H1 (cell line): ENCODE results near the gene MARCHF3. TPM values are rescaled to one million over a fixed set of nuclear protein-coding genes. Genes with fewer than 3 reads are reported as not detected.

Experiments used
- CTCF ChIA-PET: fragments of 300-600 bp; sonication (Branson Sonifier 250); formaldehyde crosslinking; loops from one replicate; lab custom pipeline; 2021; ENCODE audit not compliant: partially characterized antibody; lab: Charles Lee
- POLR2A ChIA-PET: fragments of 300-600 bp; sonication (Branson Sonifier 250); formaldehyde crosslinking; loops from one replicate; lab custom pipeline; 2021; ENCODE audit warnings: inconsistent platforms; ENCODE audit not compliant: partially characterized antibody; lab: Charles Lee
- DNase-seq, 2 experiments: peaks; one replicate each; pipeline versions ENCODE4 v3.0.0 to v3.0.0-alpha.2; 2010 to 2022; ENCODE audit warnings: low spot score in 2 of 2, low read depth in 1 of 2, mixed read lengths in 1 of 2
- FAIRE-seq: peaks from 2 replicates; lab custom pipeline; 2011; peaks lifted over from hg19 to GRCh38; lab: Jason Lieb, UNC
- H2AFZ ChIP-seq: 2 replicates; pipeline ENCODE4 v1.8.1; 2012; ENCODE audit warnings: low read length, inconsistent platforms
- H2AK5ac ChIP-seq: 2 replicates; pipeline ENCODE4 v1.6.1; 2013; ENCODE audit warnings: low read depth, low read length
- H2BK120ac ChIP-seq: replicated peaks from 2 replicates; pipeline ENCODE3; 2013; ENCODE audit warnings: low read depth, low read length, inconsistent platforms
- H2BK12ac ChIP-seq: 2 replicates; pipeline ENCODE4 v1.6.1; 2013; ENCODE audit warnings: low read depth, low read length
- H2BK15ac ChIP-seq: 2 replicates; pipeline ENCODE4 v1.6.1; 2013; ENCODE audit warnings: low read length
- H2BK20ac ChIP-seq: 2 replicates; pipeline ENCODE4 v1.6.1; 2013; ENCODE audit warnings: low read length
- H2BK5ac ChIP-seq: 2 replicates; pipeline ENCODE4 v1.6.1; 2013; ENCODE audit warnings: low read depth, low read length
- H3K14ac ChIP-seq: 2 replicates; pipeline ENCODE4 v1.6.1; 2013; ENCODE audit warnings: inconsistent platforms; ENCODE audit not compliant: insufficient read length
- H3K18ac ChIP-seq: 2 replicates; pipeline ENCODE4 v1.6.1; 2013; ENCODE audit warnings: low read length; ENCODE audit errors: extremely low read depth
- H3K23ac ChIP-seq: 2 replicates; pipeline ENCODE4 v1.6.1; 2013; ENCODE audit warnings: inconsistent platforms; ENCODE audit not compliant: insufficient read length
- H3K23me2 ChIP-seq: 2 replicates; pipeline ENCODE4 v1.6.1; 2013; ENCODE audit warnings: low read depth, low read length
- H3K27ac ChIP-seq: 2 replicates; pipeline ENCODE4 v1.6.1; 2011; ENCODE audit warnings: low read depth, low read length, inconsistent platforms
- H3K27me3 ChIP-seq, 4 experiments: replicated peaks in 1 of 4; 1 replicate in 1 of 4; 2 replicates in 3 of 4; pipeline versions ENCODE4 v1.6.1 to v1.8.1; 2011 to 2013; ENCODE audit warnings: low read length in 3 of 4, mild to moderate bottlenecking in 3 of 4, inconsistent platforms in 2 of 4, mixed read lengths in 2 of 4, moderate library complexity in 1 of 4; ENCODE audit not compliant: control insufficient read depth in 3 of 4, insufficient read depth in 3 of 4; ENCODE audit errors: extremely low read depth in 1 of 4
- H3K36me3 ChIP-seq, 4 experiments: 2 replicates each; pipeline versions ENCODE4 v1.6.1 to v1.8.1; 2011 to 2013; ENCODE audit warnings: mild to moderate bottlenecking in 4 of 4, low read length in 3 of 4, moderate library complexity in 2 of 4, control low read depth in 1 of 4, inconsistent platforms in 1 of 4; ENCODE audit not compliant: insufficient read depth in 4 of 4, control insufficient read depth in 2 of 4
- H3K4ac ChIP-seq: replicated peaks from 2 replicates; pipeline ENCODE3; 2013; ENCODE audit warnings: low read length, low read depth, mixed read lengths, inconsistent platforms; ENCODE audit not compliant: insufficient read length
- H3K4me1 ChIP-seq, 4 experiments: replicated peaks in 1 of 4; 1 replicate in 1 of 4; 2 replicates in 3 of 4; pipeline versions ENCODE4 v1.6.1 to v1.8.1; 2011 to 2013; ENCODE audit warnings: low read length in 3 of 4, inconsistent platforms in 2 of 4, mixed read lengths in 1 of 4; ENCODE audit not compliant: insufficient read depth in 4 of 4, control insufficient read depth in 3 of 4
- H3K4me2 ChIP-seq, 2 experiments: 2 replicates each; pipeline versions ENCODE4 v1.6.1 to v1.8.1; 2011 to 2013; ENCODE audit warnings: low read depth in 2 of 2, low read length in 2 of 2, control low read depth in 1 of 2, inconsistent platforms in 1 of 2, mild to moderate bottlenecking in 1 of 2; ENCODE audit not compliant: insufficient read depth in 1 of 2
- H3K4me3 ChIP-seq, 4 experiments: fragments of 200-600, 300-600 bp in 1 of 4; sonication (generic), shearing (Covaris generic), sonication (Bioruptor Twin) in 1 of 4; 2 replicates each; pipeline versions ENCODE4 v1.5.1 to v1.8.1; 2011 to 2016; ENCODE audit warnings: low read length in 4 of 4, low read depth in 3 of 4, control low read depth in 2 of 4, inconsistent platforms in 2 of 4, mild to moderate bottlenecking in 2 of 4, mixed read lengths in 1 of 4, moderate library complexity in 1 of 4; ENCODE audit not compliant: insufficient read depth in 2 of 4; ENCODE audit errors: extremely low read depth in 1 of 4
- H3K56ac ChIP-seq: replicated peaks from 2 replicates; pipeline ENCODE3; 2013; ENCODE audit warnings: low read depth, mild to moderate bottlenecking, mixed read lengths, low read length, inconsistent platforms; ENCODE audit not compliant: insufficient read length
- H3K79me1 ChIP-seq: 2 replicates; pipeline ENCODE4 v1.6.1; 2013; ENCODE audit warnings: low read depth, low read length, control low read depth
- H3K79me2 ChIP-seq, 2 experiments: 2 replicates each; pipeline versions ENCODE4 v1.6.1 to v1.8.1; 2012 to 2013; ENCODE audit warnings: low read length in 2 of 2, mild to moderate bottlenecking in 2 of 2, inconsistent platforms in 1 of 2; ENCODE audit not compliant: insufficient read depth in 2 of 2, control insufficient read depth in 1 of 2
- H3K9ac ChIP-seq, 4 experiments: replicated peaks in 1 of 4; 1 replicate in 1 of 4; 2 replicates in 3 of 4; pipeline versions ENCODE4 v1.6.1 to v1.8.1; 2011 to 2013; ENCODE audit warnings: low read depth in 3 of 4, low read length in 3 of 4, control low read depth in 2 of 4, mild to moderate bottlenecking in 2 of 4, moderate library complexity in 2 of 4, inconsistent platforms in 1 of 4; ENCODE audit errors: extremely low read depth in 1 of 4
- H3K9me3 ChIP-seq, 2 experiments: 2 replicates each; pipeline versions ENCODE4 v1.6.1 to v1.8.1; 2012 to 2013; ENCODE audit warnings: mild to moderate bottlenecking in 2 of 2, moderate library complexity in 2 of 2, control low read depth in 1 of 2, inconsistent platforms in 1 of 2, low read depth in 1 of 2, low read length in 1 of 2, mixed read lengths in 1 of 2; ENCODE audit not compliant: insufficient read depth in 2 of 2
- H4K20me1 ChIP-seq, 2 experiments: replicated peaks in 1 of 2; 2 replicates each; pipeline versions ENCODE3 to v1.8.1; 2011 to 2013; ENCODE audit warnings: inconsistent platforms in 2 of 2, low read length in 2 of 2, mild to moderate bottlenecking in 1 of 2; ENCODE audit not compliant: insufficient read depth in 2 of 2, control insufficient read depth in 1 of 2
- H4K5ac ChIP-seq: 2 replicates; pipeline ENCODE4 v1.6.1; 2013; ENCODE audit warnings: low read length, low read depth, mixed read lengths, inconsistent platforms; ENCODE audit not compliant: insufficient read length
- H4K8ac ChIP-seq: 2 replicates; pipeline ENCODE4 v1.8.0; 2013; ENCODE audit warnings: mild to moderate bottlenecking, moderate library complexity, low read length, inconsistent platforms; ENCODE audit not compliant: insufficient read depth; ENCODE audit errors: extremely low read depth
- H4K91ac ChIP-seq: replicated peaks from 2 replicates; pipeline ENCODE3; 2013; ENCODE audit warnings: low read length, mixed read lengths, inconsistent platforms; ENCODE audit not compliant: insufficient read length
- CBX5 ChIP-seq: fragments of 300-800, 300-1000 bp; sonication (generic); IDR thresholded peaks from 2 replicates; pipeline ENCODE4 v1.7.1; 2016; ENCODE audit warnings: antibody characterized with exemption, low read length, low read depth
- CBX8 ChIP-seq: fragments of 300-800, 300-1000 bp; sonication (generic); IDR thresholded peaks from 2 replicates; pipeline ENCODE4 v1.7.1; 2016; ENCODE audit warnings: low read depth, low read length, borderline replicate concordance
- CHD2 ChIP-seq: IDR thresholded peaks from 2 replicates; pipeline ENCODE4 v1.6.1; 2012; ENCODE audit warnings: low read length, improper control_type of control experiment
- EGR1 ChIP-seq: IDR thresholded peaks from 2 replicates; pipeline ENCODE4 v1.6.1; 2011; ENCODE audit warnings: low read depth, low read length, borderline replicate concordance
- FOSL1 ChIP-seq: IDR thresholded peaks from 2 replicates; pipeline ENCODE4 v1.6.1; 2011; ENCODE audit warnings: mild to moderate bottlenecking, low read depth, low read length, moderate library complexity; ENCODE audit not compliant: insufficient read depth
- GTF2F1 ChIP-seq: IDR thresholded peaks from 2 replicates; pipeline ENCODE4 v1.6.1; 2012; ENCODE audit warnings: low read depth, low read length, improper control_type of control experiment, borderline replicate concordance
- JUN ChIP-seq: IDR thresholded peaks from 2 replicates; pipeline ENCODE4 v1.6.1; 2011; ENCODE audit warnings: low read depth, mild to moderate bottlenecking, improper control_type of control experiment, low read length
- RFX5 ChIP-seq: IDR thresholded peaks from 2 replicates; pipeline ENCODE4 v1.6.1; 2011; ENCODE audit warnings: low read depth, low read length, improper control_type of control experiment, borderline replicate concordance
- SIRT6 ChIP-seq: IDR thresholded peaks from one replicate; pipeline ENCODE4 v1.7.1; 2012; ENCODE audit warnings: low read length, inconsistent platforms
- SP1 ChIP-seq: IDR thresholded peaks from 2 replicates; pipeline ENCODE4 v1.6.1; 2011; ENCODE audit warnings: low read depth, low read length
- SP4 ChIP-seq: IDR thresholded peaks from 2 replicates; pipeline ENCODE4 v1.6.1; 2012; ENCODE audit warnings: low read length, inconsistent platforms
- TEAD4 ChIP-seq: IDR thresholded peaks from 2 replicates; pipeline ENCODE4 v1.6.1; 2012; ENCODE audit warnings: low read depth, low read length, inconsistent platforms, mixed read lengths
- WGBS, 2 experiments: shearing (Covaris generic) in 1 of 2; methylation state at CpG; one replicate each; pipeline versions ENCODE4 v1.1.6 to v1.1.7; 2013 to 2015; ENCODE audit warnings: low lambda C conversion rate in 2 of 2, mixed read lengths in 2 of 2, inconsistent platforms in 1 of 2, low coverage in 1 of 2, missing lambda C conversion rate in 1 of 2; ENCODE audit not compliant: insufficient replicate concordance in 2 of 2, insufficient coverage in 1 of 2, insufficient read length in 1 of 2; ENCODE audit errors: extremely low coverage in 1 of 2, missing lambda C conversion rate in 1 of 2; 5-methylcytosine and 5-hydroxymethylcytosine counted together
- polyA plus RNA-seq, 7 experiments: library from polyadenylated mRNA; depleted of rRNA in 3 of 7; stranded (reverse) in 5 of 7; unstranded in 2 of 7; fragments of >200 nt in 5 of 7; fragments of 200-250 nt in 2 of 7; gene quantifications; 1 replicate in 5 of 7; 2 replicates in 1 of 7; 4 replicates in 1 of 7; pipeline versions ENCODE4 v1.2.1 to v1.2.3, GENCODE V29; 2011 to 2013; ENCODE audit warnings: missing spikeins in 2 of 7, mixed read lengths in 2 of 7
- total RNA-seq: library from RNA; stranded (reverse); fragmentation: NEBNext Ultra II Directional; extraction: Animal tissue kit (Norgen Biotek cat#: 25700); gene quantifications from 2 replicates; pipeline ENCODE4 v1.2.1, GENCODE V29; 2021
- TF ChIP-seq, protein P1 (sequence below): IDR thresholded peaks from 2 replicates; pipeline ENCODE4 v1.6.1; 2011; ENCODE audit warnings: low read length, improper control_type of control experiment

The MARCHF3 gene
- total and polyA plus RNA-seq, 2 of the 8 experiments (the other 6 are each of a cell fraction or from before 2014, with no cell fraction given): 12.0 to 16.9 TPM

DNA sequence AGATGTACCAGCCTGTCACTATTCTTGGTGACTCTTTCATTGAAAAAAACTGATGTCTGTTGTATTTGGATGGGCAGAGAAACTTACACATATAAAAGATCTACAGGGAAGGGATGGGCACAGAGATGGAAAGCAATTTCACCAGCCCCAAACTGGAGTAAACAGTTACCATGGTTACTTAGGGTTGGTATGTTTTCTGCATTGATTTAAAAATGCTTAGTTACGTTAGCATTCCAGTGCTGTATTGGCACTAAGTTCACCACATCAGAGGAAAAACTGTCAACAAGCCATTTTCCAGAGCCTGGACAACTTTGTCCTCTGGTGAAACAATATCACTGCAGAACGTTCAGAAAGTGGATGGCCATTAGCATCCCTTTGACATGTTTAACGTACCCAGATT is 28.0 kb downstream of the MARCHF3 start:
- Histone ChIP-seq H3K4me3 (no peak overlapping the region), H3K23ac (no peak overlapping the region), H4K20me1 (no peaks in the 10 kb centered on the region), H4K91ac (no peak overlapping the region), H3K27ac (no peak overlapping the region), H4K5ac (no peak overlapping the region), H4K8ac (no peak overlapping the region), H3K79me2 (no peaks in the 10 kb centered on the region), H2BK5ac (no peak overlapping the region), H3K9ac (no peak overlapping the region; a peak in 1 of 7 replicates), H3K18ac (no peak overlapping the region), H3K4me2 (no peak overlapping the region), H3K4ac (no peak overlapping the region), H2BK12ac (no peak overlapping the region), H2AFZ (no peak overlapping the region), H2AK5ac (no peak overlapping the region), H3K14ac (no peak overlapping the region), H3K36me3 (no peaks in the 10 kb centered on the region), H3K4me1 (peaks cover 0 to 4% (median 0%) of the 10 kb centered on the region in 4 experiments; a peak in 2 of 7 replicates), H3K79me1 (no peaks in the 10 kb centered on the region), H3K27me3 (no peaks in the 10 kb centered on the region), H3K9me3 (no peaks in the 10 kb centered on the region), H3K56ac (no peak overlapping the region), H3K23me2 (no peaks in the 10 kb centered on the region; the same call in 1 of the 2 replicates), H2BK15ac (no peak overlapping the region), H2BK20ac (no peak overlapping the region), H2BK120ac (no peak overlapping the region)
- ChIA-PET CTCF (interaction anchor here (1.1 to 1.4 kb wide), 2 partner anchors 9 to 20 kb away, joined by 3 to 4 read pairs; no protein-coding TSS in a partner anchor), POLR2A (no interaction called here)
- FAIRE-seq (no peak), DNase-seq (no peak)
- WGBS, 2 experiments: 84% methylated on average over 3 of the region's 3 CpGs; no CpG with 5 or more reads in 1 of the 2 experiments
- TF ChIP-seq FOSL1 (no peak), CBX8 (no peak), EGR1 (no peak), SP4 (no peak), SP1 (no peak), JUN (no peak), CBX5 (no peak), RFX5 (no peak), TEAD4 (no peak), GTF2F1 (no peak), CHD2 (no peak), SIRT6 (no peak)
- TF ChIP-seq, protein P1, sequence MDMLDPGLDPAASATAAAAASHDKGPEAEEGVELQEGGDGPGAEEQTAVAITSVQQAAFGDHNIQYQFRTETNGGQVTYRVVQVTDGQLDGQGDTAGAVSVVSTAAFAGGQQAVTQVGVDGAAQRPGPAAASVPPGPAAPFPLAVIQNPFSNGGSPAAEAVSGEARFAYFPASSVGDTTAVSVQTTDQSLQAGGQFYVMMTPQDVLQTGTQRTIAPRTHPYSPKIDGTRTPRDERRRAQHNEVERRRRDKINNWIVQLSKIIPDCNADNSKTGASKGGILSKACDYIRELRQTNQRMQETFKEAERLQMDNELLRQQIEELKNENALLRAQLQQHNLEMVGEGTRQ: no peak
